Right cardiac atrium (tissue), 5 donors: ENCODE measurements around the gene AHRR. TPM values are rescaled to one million over a fixed set of nuclear protein-coding genes. Genes with fewer than 3 reads are reported as not detected.
"Not testable (repeated sequence)": the region's sequence is repeated elsewhere in the genome, so short reads cannot be mapped to it uniquely, and the experiment has no call there.

Experiments used
- ATAC-seq, 2 donors: fragments of 200-7000 bp; cut with Tn5 transposase; one replicate each; pipeline versions ENCODE4 v1.8.0 to v1.9.1; 2020; ENCODE audit warnings: moderate library complexity in 2 of 2, mild to moderate bottlenecking in 1 of 2
- DNase-seq, 3 donors: peaks; one replicate each; pipeline ENCODE4 v3.0.0-alpha.2; 2020
- H3K27ac ChIP-seq: one replicate; pipeline ENCODE4 v1.5.1; 2013; ENCODE audit warnings: mild to moderate bottlenecking, low read length, control low read depth, moderate library complexity
- H3K27me3 ChIP-seq: one replicate; pipeline ENCODE4 v1.6.1; 2013; ENCODE audit not compliant: control insufficient read depth, insufficient read depth
- H3K4me1 ChIP-seq: one replicate; pipeline ENCODE4 v1.6.1; 2013; ENCODE audit warnings: low read length; ENCODE audit not compliant: control insufficient read depth, insufficient read depth
- H3K4me3 ChIP-seq: one replicate; pipeline ENCODE4 v1.5.1; 2013; ENCODE audit warnings: low read length, control low read depth
- H3K9me3 ChIP-seq: one replicate; pipeline ENCODE4 v1.6.1; 2013; ENCODE audit warnings: low read length; ENCODE audit not compliant: control insufficient read depth
- WGBS: extraction: QIAGEN DNeasy Blood & Tissue Kit; methylation state at CpG from one replicate; pipeline ENCODE4 v1.1.7; 2013; 5-methylcytosine and 5-hydroxymethylcytosine counted together
- intact Hi-C, 4 donors: fragments of 100-400 bp; cut with DNase I; formaldehyde crosslinking; loops; one replicate each; pipeline versions ENCODE4 v1.11.0 to v1.14.0; 2022 to 2023
- polyA plus RNA-seq: library from polyadenylated mRNA; stranded (reverse); fragments of 200-250 nt; gene quantifications from one replicate; pipeline ENCODE4 v1.2.3, GENCODE V29; 2013
- total RNA-seq, 4 donors: library from RNA; stranded (reverse); fragmentation: NEBNext Ultra II Directional; extraction: Animal tissue kit (Norgen Biotek cat#: 25700); gene quantifications; one replicate each; pipeline ENCODE4 v1.2.1, GENCODE V29; 2021
- donor health status: healthy with polysubstance abuse.
- donor health status: DM: no; HTN: yes; CAD: no.
- donor health status: DM: no; HTN: no; CAD: no.
- donor health status: DM: no; HTN: yes; CAD: no; lungs with severe emphysema.
- donor health status: DM: yes; HTN: yes; CAD: no.

The AHRR gene
- total and polyA plus RNA-seq, 5 donors, result 0.17 to 3.7 (median 0.41) TPM

DNA sequence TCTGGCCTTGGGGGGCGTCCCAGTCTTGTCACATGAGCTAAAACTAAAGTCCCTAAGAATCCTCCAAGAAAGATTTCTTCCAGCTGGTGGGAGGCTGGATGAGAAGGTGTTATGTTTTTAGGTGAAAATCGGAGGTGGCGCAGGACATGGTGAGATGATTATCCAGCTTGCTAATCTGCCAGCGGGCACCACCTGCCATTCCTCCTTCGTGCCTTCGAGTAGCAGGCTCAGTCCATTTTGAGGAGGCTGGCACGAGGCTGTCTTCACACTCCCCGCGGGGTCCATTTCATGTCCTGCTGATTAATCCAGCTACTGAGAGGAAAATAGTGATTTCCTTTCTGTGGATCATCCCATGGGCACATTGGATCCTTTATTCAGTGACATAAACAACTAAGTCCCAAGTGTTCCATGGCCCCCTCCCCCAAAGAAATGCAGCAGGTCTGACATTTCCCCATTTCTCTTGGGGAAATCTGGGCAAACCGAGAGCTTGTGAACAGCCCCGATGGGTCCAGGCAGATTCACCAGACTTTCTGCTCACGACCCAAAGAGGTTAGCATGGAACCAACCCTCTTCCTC is 83.2 kb downstream of the AHRR start:
- 85% methylated on average over 12 of the region's 12 CpGs for WGBS
- no peak overlapping the region for H3K27ac ChIP-seq
- H3K9me3 ChIP-seq, result no peaks in the 10 kb centered on the region
- intact Hi-C loops, result no loop called here
- no peak for ATAC-seq
- no peaks in the 10 kb centered on the region for H3K27me3 ChIP-seq
- no peak for DNase-seq
- H3K4me3 ChIP-seq, result no peak overlapping the region
- no peaks in the 10 kb centered on the region for H3K4me1 ChIP-seq

DNA sequence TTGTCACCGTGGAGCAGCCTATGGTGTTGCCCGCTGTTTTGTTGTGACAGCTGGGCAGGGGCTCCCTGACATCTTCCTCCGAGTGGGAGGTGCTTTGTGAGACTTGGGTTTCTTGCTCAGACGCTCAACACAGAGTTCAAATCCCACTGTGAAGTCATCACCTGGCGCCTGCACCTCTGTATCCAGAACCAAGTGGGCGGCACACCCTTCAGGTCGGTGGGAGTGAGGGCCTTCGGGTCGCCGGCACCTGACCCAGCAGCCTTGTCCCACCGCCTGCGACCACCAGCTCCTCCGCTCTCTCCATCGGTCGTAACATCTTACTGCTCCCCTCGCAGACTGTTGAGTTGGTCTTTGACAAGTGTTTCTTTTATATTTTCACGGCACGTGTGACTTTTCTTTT is 83.9 kb downstream of the AHRR start:
- intact Hi-C loops, result no loop called here
- DNase-seq, result no peak
- Histone ChIP-seq H3K9me3 (no peaks in the 10 kb centered on the region), H3K4me1 (no peaks in the 10 kb centered on the region), H3K27me3 (no peaks in the 10 kb centered on the region), H3K27ac (no peak overlapping the region), H3K4me3 (no peak overlapping the region)
- ATAC-seq, result no peak
- 84% methylated on average over 18 of the region's 18 CpGs for WGBS

DNA sequence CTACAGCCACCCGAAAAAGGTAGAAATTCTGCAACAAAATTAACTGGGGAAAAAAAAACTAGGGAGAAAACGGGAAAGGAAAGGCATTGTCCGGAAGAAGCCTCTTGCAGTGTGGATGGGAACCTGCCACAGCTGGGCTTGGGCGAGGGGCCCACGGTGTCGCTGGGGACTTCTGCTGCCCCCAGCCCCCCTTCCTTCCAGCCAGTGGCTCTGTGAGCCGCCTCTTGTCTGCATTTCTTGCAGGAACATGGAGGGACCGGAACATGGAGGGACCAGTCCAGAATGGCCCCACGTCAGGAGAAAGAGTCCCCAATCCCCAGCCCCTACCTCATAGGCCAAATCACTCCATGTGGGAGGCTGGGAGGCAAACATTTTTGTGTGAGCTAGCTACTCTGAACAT is 84.5 kb downstream of the AHRR start:
- Histone ChIP-seq H3K27me3 (no peaks in the 10 kb centered on the region), H3K9me3 (no peaks in the 10 kb centered on the region), H3K4me1 (no peaks in the 10 kb centered on the region), H3K4me3 (no peak overlapping the region), H3K27ac (no peak overlapping the region)
- ATAC-seq (no peak), DNase-seq (no peak)
- intact Hi-C loops, result no loop called here
- WGBS, result 79% methylated on average over 9 of the region's 9 CpGs

DNA sequence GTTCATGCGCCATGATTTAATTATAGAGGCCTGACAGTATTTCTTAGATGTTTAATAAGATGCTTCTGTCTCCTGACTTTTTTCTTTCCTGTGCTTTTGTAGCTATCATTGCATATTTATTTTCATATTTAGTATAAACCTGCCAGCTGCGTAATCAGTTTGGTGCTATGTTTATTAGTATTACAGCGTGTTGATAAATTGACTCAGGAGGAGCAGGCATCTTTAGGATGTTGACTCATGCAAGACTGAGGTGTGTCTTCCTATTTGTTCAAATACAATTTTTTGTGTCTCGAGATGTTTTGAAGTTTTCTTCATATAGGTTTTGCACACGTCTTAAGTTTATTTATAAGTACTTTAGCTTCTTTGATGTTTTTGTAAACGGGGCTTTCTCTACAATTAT is 85.5 kb downstream of the AHRR start:
- Histone ChIP-seq H3K9me3 (peaks cover 3% of the 10 kb centered on the region), H3K4me3 (no peak overlapping the region), H3K4me1 (no peaks in the 10 kb centered on the region), H3K27ac (no peak overlapping the region), H3K27me3 (no peaks in the 10 kb centered on the region)
- no peak for DNase-seq
- no peak for ATAC-seq
- intact Hi-C loops, result no loop called here
- WGBS, result 86% methylated on average over 6 of the region's 6 CpGs

DNA sequence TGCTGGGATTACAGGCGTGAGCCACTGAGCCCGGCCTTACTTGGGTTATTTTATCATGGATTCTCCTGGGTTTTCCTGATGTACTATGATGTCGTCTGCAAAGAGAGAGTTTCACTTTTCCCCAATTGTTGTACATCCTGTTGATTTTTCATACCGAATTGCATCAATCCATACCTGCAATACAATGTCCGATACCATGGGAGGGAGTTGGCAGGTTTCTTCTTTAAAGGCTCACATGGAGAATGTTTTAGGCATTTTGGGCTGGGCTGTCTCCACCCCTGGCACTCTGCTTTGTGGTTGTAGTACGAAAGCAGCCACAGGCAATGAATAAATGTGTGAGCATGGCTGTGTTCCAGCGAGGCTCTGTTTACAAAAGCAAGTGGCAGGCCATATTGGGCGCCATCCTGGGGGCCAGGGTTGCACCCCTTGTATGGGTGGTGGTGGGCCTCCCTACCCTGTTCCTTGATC is 86.3 kb downstream of the AHRR start:
- no peak for ATAC-seq
- WGBS, result 79% methylated on average over 8 of the region's 8 CpGs
- Histone ChIP-seq H3K4me3 (no peak overlapping the region), H3K27me3 (no peaks in the 10 kb centered on the region), H3K4me1 (no peaks in the 10 kb centered on the region), H3K9me3 (peaks cover 3% of the 10 kb centered on the region), H3K27ac (no peak overlapping the region)
- intact Hi-C loops, result no loop called here
- no peak for DNase-seq

DNA sequence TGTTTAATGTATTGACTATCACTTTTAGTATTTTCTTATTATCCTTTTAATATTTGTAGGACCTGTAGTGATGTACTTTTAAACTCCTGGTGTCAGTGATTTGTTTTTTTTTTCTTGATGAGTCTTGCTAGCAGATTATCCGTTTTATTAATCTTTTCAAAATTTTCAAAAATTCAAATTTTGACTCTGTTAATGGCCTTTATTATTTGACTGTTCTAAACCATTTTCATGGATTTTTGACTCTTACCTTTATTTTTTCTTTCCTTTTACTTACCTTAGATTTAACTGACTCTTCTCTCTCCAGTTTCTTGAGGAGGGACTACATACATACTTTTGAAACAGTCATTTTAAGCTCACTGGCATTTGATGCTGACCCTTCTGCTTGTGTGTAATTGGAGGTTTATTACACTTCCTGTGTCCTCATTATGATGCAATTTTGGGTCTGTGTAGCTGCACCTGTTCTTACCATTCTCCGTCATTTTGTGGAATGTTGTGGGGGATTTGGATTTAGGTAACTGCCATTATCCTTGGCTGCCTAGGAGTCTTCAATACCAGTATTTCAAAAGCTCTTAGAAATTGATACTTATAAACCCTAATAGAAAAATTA is 89.5 kb downstream of the AHRR start:
- ATAC-seq, result no peak
- Histone ChIP-seq H3K4me3 (no peak overlapping the region), H3K4me1 (no peaks in the 10 kb centered on the region), H3K27ac (no peak overlapping the region), H3K9me3 (peaks cover 3% of the 10 kb centered on the region), H3K27me3 (no peaks in the 10 kb centered on the region)
- intact Hi-C loops, result no loop called here
- no peak for DNase-seq
- 84% methylated on average over 2 of the region's 2 CpGs for WGBS

DNA sequence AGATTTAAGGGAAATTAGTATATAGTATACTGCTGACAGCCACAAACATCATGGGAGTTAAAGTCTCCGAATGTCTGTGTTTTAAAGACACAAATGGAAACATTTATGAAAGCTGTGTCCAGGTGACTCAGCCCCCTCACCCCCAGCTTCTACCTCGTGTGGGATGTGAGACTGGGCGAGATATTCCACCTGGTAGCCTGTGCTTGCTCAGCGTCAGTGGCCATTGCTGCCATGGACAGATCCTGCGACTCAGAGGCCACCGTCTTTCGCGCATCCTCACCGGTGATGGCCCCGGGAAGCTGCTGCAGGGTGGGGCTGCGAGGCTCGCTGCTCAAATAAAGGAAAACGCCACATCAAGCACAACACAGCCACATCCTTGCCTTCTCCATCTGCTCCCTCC is 90.2 kb downstream of the AHRR start:
- no peak for DNase-seq
- Histone ChIP-seq H3K27me3 (no peaks in the 10 kb centered on the region), H3K4me3 (no peak overlapping the region), H3K27ac (no peak overlapping the region), H3K9me3 (peaks cover 3% of the 10 kb centered on the region), H3K4me1 (no peaks in the 10 kb centered on the region)
- 76% methylated on average over 13 of the region's 13 CpGs for WGBS
- ATAC-seq, result no peak
- intact Hi-C loops, result no loop called here

DNA sequence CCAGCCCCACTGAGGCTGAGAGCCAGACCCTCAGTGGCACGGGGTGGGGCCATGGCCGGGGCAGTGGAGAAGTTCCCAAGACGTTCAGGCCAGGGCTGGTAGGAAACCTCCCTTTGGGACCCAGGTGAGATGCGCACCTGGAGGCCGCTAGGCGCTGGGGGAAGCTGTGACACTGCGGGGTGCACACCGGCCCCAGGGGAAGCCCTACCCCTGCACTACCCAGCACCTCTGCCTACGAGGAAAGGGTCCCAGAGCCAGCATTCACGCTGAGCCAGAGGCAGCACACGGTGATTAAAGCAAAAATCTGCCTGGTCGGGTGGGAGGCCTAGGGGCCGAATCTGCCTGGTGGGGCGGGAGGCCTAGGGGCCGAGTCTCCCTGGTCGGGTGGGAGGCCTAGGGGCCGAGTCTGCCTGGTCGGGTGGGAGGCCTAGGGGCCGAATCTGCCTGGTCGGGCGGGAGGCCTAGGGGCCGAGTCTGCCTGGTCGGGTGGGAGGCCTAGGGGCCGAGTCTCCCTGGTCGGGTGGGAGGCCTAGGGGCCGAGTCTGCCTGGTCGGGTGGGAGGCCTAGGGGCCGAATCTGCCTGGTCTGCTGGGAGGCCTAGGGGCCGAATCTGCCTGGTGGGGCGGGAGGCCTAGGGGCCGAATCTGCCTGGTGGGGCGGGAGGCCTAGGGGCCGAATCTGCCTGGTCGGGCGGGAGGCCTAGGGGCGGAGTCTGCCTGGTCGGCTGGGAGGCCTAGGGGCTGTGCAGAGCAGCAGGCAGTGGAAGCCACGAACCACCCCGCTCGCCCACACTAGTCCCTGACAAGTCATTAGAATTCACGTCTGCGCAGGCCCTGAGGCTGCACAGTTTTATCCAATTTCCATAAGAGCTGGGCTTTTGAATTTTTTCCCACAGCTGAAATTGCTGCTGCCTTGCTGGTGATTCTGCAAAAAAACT is 93.7 kb downstream of the AHRR start:
- intact Hi-C loops, H3K4me1 ChIP-seq, H3K27ac ChIP-seq, H3K4me3 ChIP-seq, H3K27me3 ChIP-seq, H3K9me3 ChIP-seq: not testable (repeated sequence)
- WGBS, result 86% methylated on average over 42 of the region's 42 CpGs
- ATAC-seq (peak; percentile 88 to 92), DNase-seq (peak; percentile 74 to 93 (median 92))

DNA sequence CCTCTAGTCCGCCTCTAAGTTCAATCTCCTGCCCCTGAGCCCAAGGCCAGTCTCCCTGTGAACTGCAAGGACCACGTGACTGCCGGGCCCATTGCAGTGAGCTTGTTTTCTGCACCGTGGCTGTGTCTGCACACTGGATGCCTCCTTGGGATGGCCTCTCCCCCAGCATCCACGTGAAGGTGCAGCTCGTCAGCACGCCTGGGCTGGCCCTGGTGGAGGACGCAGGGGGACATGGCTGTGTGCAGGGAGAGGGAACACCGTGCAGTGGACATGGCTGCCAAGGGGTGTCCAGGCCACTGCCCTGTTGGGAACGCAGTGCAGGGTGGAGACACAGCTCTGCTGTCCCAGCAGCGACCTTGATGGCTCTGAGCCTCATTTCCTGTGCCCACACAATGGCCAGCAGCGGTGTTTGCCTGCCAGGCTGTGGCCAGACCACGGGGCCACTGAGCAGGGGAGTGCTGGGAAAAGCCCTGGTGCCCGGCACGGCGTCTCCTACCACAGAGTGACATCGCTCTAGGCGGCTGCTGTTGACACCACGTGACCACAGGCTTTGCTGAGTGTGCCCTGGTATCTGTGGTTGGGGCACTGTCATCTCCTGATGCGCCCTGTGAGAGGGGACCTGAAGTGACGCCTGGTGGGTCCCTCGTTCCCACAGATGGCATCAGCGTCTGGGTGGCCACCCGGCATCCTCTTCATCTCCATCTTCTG is 94.6 kb downstream of the AHRR start:
- Histone ChIP-seq H3K27ac (no peak overlapping the region), H3K4me1 (no peaks in the 10 kb centered on the region), H3K27me3 (no peaks in the 10 kb centered on the region), H3K9me3 (peaks cover 3% of the 10 kb centered on the region), H3K4me3 (no peak overlapping the region)
- intact Hi-C loops, result no loop called here
- ATAC-seq (peak; percentile 52 to 62), DNase-seq (no peak)
- WGBS, result 87% methylated on average over 24 of the region's 24 CpGs

DNA sequence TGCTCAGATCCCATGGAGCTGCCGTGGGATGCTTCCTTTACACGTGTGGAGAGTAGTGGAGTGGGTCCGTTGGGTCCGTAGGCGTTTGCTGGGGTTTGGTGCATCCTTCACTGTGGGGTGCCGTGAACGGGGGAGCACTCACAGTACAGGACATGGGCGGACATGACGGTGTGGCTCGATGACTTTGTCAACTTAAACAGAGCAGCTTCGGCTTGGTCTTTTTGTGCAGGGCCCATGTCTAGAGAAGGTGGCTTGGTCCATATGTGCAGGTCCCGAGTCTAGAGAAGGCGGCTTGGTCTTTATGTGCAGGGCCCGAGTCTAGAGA is 95.1 kb downstream of the AHRR start:
- DNase-seq (no peak), ATAC-seq (no peak)
- Histone ChIP-seq H3K4me1 (no peaks in the 10 kb centered on the region), H3K9me3 (peaks cover 3% of the 10 kb centered on the region), H3K4me3 (no peak overlapping the region), H3K27ac (no peak overlapping the region), H3K27me3 (no peaks in the 10 kb centered on the region)
- WGBS, result 95% methylated on average over 14 of the region's 14 CpGs
- intact Hi-C loops, result no loop called here
